Measurements from ENCODE around the gene GPR32. TPM values are rescaled to one million over a fixed set of nuclear protein-coding genes. Genes with fewer than 3 reads are reported as not detected.
"Not testable (repeated sequence)": the region's sequence is repeated elsewhere in the genome, so short reads cannot be mapped to it uniquely, and the experiment has no call there.

GPR32 gene
- total RNA-seq, 1 experiment from 2014 or later = not detected

DNA sequence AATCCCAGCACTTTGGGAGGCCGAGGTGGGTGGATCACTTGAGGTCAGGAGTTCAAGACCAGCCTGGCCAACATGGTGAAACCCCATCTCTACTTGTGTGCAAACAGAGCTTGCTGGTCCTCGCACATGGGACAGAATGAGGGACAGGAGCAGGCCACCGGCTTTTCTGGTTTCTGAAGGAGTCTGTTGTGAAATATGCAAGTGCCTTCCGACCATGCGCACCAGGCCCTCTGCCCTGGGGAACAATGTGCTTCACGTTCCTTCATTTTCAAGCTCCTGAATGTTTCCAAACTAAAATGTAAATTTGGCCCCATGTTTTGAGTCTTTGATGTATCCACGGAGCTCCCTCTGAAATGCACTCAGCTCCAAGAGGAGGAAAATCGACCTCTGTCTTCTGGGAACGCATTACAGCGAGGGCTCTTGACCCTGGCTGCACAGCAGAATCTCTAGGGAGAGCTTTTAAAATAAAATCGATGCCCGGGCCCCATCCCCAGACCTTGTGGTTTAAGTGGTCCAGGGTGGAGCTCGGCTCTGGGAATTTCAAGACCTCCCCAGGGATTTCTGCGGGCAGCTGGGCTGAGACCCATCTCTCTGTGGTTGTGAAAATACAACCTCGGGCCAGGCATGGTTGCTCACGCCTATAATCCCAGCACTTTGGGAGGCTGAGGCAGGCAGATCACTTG, 10.6 kb downstream of the GPR32 start (continued):
- TF ChIP-seq, protein P1, sequence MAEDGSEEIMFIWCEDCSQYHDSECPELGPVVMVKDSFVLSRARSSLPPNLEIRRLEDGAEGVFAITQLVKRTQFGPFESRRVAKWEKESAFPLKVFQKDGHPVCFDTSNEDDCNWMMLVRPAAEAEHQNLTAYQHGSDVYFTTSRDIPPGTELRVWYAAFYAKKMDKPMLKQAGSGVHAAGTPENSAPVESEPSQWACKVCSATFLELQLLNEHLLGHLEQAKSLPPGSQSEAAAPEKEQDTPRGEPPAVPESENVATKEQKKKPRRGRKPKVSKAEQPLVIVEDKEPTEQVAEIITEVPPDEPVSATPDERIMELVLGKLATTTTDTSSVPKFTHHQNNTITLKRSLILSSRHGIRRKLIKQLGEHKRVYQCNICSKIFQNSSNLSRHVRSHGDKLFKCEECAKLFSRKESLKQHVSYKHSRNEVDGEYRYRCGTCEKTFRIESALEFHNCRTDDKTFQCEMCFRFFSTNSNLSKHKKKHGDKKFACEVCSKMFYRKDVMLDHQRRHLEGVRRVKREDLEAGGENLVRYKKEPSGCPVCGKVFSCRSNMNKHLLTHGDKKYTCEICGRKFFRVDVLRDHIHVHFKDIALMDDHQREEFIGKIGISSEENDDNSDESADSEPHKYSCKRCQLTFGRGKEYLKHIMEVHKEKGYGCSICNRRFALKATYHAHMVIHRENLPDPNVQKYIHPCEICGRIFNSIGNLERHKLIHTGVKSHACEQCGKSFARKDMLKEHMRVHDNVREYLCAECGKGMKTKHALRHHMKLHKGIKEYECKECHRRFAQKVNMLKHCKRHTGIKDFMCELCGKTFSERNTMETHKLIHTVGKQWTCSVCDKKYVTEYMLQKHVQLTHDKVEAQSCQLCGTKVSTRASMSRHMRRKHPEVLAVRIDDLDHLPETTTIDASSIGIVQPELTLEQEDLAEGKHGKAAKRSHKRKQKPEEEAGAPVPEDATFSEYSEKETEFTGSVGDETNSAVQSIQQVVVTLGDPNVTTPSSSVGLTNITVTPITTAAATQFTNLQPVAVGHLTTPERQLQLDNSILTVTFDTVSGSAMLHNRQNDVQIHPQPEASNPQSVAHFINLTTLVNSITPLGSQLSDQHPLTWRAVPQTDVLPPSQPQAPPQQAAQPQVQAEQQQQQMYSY (CRISPR knock-in tag; IDR thresholded peaks at IDR 0.05) = no peak
- TF ChIP-seq RORB (CRISPR knock-in tag; IDR thresholded peaks at IDR 0.05) = no peak
- no peak for TF ChIP-seq NFATC4 (CRISPR knock-in tag; IDR thresholded peaks at IDR 0.05)
- TF ChIP-seq, protein P2, sequence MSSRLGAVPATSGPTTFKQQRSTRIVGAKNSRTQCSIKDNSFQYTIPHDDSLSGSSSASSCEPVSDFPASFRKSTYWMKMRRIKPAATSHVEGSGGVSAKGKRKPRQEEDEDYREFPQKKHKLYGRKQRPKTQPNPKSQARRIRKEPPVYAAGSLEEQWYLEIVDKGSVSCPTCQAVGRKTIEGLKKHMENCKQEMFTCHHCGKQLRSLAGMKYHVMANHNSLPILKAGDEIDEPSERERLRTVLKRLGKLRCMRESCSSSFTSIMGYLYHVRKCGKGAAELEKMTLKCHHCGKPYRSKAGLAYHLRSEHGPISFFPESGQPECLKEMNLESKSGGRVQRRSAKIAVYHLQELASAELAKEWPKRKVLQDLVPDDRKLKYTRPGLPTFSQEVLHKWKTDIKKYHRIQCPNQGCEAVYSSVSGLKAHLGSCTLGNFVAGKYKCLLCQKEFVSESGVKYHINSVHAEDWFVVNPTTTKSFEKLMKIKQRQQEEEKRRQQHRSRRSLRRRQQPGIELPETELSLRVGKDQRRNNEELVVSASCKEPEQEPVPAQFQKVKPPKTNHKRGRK (CRISPR knock-in tag; IDR thresholded peaks at IDR 0.05; ENCODE audit: borderline replicate concordance) = no peak
- TF ChIP-seq GABPB1 (CRISPR knock-in tag; IDR thresholded peaks at IDR 0.05) = no peak
- TF ChIP-seq, protein P3, sequence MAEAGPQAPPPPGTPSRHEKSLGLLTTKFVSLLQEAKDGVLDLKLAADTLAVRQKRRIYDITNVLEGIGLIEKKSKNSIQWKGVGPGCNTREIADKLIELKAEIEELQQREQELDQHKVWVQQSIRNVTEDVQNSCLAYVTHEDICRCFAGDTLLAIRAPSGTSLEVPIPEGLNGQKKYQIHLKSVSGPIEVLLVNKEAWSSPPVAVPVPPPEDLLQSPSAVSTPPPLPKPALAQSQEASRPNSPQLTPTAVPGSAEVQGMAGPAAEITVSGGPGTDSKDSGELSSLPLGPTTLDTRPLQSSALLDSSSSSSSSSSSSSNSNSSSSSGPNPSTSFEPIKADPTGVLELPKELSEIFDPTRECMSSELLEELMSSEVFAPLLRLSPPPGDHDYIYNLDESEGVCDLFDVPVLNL (CRISPR knock-in tag; IDR thresholded peaks at IDR 0.05; ENCODE audit: borderline replicate concordance, low read depth) = no peak
- TF ChIP-seq NFE2L1 (CRISPR knock-in tag; IDR thresholded peaks at IDR 0.05) = no peak
- TF ChIP-seq MXD4 (CRISPR knock-in tag; IDR thresholded peaks at IDR 0.05; ENCODE audit: borderline replicate concordance) = no peak
- TF ChIP-seq NR1H2 (CRISPR knock-in tag; IDR thresholded peaks at IDR 0.05) = no peak
- TF ChIP-seq, protein P4, sequence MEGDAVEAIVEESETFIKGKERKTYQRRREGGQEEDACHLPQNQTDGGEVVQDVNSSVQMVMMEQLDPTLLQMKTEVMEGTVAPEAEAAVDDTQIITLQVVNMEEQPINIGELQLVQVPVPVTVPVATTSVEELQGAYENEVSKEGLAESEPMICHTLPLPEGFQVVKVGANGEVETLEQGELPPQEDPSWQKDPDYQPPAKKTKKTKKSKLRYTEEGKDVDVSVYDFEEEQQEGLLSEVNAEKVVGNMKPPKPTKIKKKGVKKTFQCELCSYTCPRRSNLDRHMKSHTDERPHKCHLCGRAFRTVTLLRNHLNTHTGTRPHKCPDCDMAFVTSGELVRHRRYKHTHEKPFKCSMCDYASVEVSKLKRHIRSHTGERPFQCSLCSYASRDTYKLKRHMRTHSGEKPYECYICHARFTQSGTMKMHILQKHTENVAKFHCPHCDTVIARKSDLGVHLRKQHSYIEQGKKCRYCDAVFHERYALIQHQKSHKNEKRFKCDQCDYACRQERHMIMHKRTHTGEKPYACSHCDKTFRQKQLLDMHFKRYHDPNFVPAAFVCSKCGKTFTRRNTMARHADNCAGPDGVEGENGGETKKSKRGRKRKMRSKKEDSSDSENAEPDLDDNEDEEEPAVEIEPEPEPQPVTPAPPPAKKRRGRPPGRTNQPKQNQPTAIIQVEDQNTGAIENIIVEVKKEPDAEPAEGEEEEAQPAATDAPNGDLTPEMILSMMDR (IDR thresholded peaks at IDR 0.05) = no peak

DNA sequence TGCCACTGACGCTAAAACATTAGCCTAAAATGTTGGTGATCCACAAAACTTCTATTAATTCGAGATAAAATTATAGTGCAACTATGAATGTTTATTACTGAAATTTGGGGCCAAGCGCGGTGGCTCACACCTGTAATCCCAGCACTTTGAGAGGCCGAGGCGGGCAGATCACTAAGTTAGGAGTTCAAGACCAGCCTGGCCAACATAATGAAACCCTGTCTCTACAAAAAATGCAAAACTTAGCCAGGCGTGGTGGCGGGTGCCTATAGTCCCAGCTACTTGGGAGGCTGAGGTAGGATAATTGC, 13.5 kb downstream of the GPR32 start:
- not testable (repeated sequence) for DNase-seq (ENCODE audit: low spot score); H3K4me3 Mint-ChIP-seq; ATAC-seq; H3K27ac Mint-ChIP-seq; H3K36me3 Mint-ChIP-seq; H3K9me3 Mint-ChIP-seq
- Mint-ChIP-seq H3K27me3 (ENCODE audit: low read depth) (peaks cover 61% of the 10 kb centered on the region), H3K4me1 (peaks cover 15% of the 10 kb centered on the region)
- CTCF ChIA-PET = interaction anchor here (0.6 to 10.3 kb wide), 26 partner anchors 11 to 427 kb away, joined by 3 to 195 read pairs (median 4); partner anchors contain the start of genes CLEC11A, GPR32 and SHANK1
- POLR2A ChIA-PET = interaction anchor here (1.0 kb wide), 1 partner anchor 59 kb away, joined by 4 read pairs; no protein-coding TSS in a partner anchor

DNA sequence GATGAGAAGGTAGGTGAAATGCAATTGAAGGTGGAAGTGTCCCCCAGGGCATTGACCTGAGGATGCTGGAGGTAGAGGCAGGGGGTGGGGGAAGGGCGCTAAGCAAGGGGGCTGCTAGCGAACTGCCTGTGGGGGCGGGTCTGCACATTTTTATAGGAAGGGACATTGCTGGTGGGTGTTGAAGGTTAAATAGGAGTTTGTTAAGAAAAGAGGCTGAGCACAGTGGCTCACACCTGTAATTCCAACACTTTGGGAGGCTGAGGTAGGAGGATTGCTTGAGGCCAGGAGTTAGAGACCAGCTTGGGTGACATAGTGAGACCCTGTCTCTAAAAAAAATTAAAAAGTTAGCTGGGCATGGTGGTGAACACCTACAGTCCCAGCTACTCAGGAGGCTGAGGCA, 14.4 kb downstream of the GPR32 start:
- H3K27ac Mint-ChIP-seq = no peak overlapping the region
- POLR2A ChIA-PET = no interaction called here
- peaks cover 9% of the 10 kb centered on the region for H3K4me1 Mint-ChIP-seq
- H3K4me3 Mint-ChIP-seq = no peak overlapping the region
- ATAC-seq (no peak), DNase-seq (ENCODE audit: low spot score) (no peak)
- no peaks in the 10 kb centered on the region for H3K9me3 Mint-ChIP-seq
- H3K36me3 Mint-ChIP-seq = no peaks in the 10 kb centered on the region
- peaks cover 53% of the 10 kb centered on the region for H3K27me3 Mint-ChIP-seq (ENCODE audit: low read depth)
- CTCF ChIA-PET = interaction anchor here (0.6 to 10.3 kb wide), 6 partner anchors 14 to 229 kb away, joined by 3 to 184 read pairs (median 8); no protein-coding TSS in a partner anchor
- TF ChIP-seq SOX15 (CRISPR knock-in tag; IDR thresholded peaks at IDR 0.05) (no peak), TEAD4 (CRISPR knock-in tag; IDR thresholded peaks at IDR 0.05) (no peak), ETV6 (CRISPR knock-in tag; IDR thresholded peaks at IDR 0.05) (no peak), ELF4 (CRISPR knock-in tag; IDR thresholded peaks at IDR 0.05; ENCODE audit: low read depth) (no peak), RELA (CRISPR knock-in tag; IDR thresholded peaks at IDR 0.05; ENCODE audit: borderline replicate concordance) (no peak), TP53 (CRISPR knock-in tag; IDR thresholded peaks at IDR 0.05) (no peak), NR2C2 (CRISPR knock-in tag; IDR thresholded peaks at IDR 0.05) (no peak), GABPB1 (CRISPR knock-in tag; IDR thresholded peaks at IDR 0.05) (no peak), ESRRA (CRISPR knock-in tag; IDR thresholded peaks at IDR 0.05; ENCODE audit: borderline replicate concordance) (no peak)
- TF ChIP-seq, protein P5, sequence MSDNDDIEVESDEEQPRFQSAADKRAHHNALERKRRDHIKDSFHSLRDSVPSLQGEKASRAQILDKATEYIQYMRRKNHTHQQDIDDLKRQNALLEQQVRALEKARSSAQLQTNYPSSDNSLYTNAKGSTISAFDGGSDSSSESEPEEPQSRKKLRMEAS (CRISPR knock-in tag; IDR thresholded peaks at IDR 0.05) = no peak
- TF ChIP-seq, protein P6, sequence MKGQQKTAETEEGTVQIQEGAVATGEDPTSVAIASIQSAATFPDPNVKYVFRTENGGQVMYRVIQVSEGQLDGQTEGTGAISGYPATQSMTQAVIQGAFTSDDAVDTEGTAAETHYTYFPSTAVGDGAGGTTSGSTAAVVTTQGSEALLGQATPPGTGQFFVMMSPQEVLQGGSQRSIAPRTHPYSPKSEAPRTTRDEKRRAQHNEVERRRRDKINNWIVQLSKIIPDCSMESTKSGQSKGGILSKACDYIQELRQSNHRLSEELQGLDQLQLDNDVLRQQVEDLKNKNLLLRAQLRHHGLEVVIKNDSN (CRISPR knock-in tag; IDR thresholded peaks at IDR 0.05) = no peak
- TF ChIP-seq, protein P7, sequence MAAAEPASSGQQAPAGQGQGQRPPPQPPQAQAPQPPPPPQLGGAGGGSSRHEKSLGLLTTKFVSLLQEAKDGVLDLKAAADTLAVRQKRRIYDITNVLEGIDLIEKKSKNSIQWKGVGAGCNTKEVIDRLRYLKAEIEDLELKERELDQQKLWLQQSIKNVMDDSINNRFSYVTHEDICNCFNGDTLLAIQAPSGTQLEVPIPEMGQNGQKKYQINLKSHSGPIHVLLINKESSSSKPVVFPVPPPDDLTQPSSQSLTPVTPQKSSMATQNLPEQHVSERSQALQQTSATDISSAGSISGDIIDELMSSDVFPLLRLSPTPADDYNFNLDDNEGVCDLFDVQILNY (CRISPR knock-in tag; IDR thresholded peaks at IDR 0.05) = no peak
- TF ChIP-seq, protein P8, sequence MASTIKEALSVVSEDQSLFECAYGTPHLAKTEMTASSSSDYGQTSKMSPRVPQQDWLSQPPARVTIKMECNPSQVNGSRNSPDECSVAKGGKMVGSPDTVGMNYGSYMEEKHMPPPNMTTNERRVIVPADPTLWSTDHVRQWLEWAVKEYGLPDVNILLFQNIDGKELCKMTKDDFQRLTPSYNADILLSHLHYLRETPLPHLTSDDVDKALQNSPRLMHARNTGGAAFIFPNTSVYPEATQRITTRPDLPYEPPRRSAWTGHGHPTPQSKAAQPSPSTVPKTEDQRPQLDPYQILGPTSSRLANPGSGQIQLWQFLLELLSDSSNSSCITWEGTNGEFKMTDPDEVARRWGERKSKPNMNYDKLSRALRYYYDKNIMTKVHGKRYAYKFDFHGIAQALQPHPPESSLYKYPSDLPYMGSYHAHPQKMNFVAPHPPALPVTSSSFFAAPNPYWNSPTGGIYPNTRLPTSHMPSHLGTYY (CRISPR knock-in tag; IDR thresholded peaks at IDR 0.05) = no peak
